Activated naive CD4-positive, alpha-beta T cell treated with anti-CD3 and anti-CD28 coated beads, Interleukin-2, amount 50 U/mL, for 24 hours (primary cell): ENCODE data around the gene OTOA.
"Not testable (repeated sequence)": the region's sequence is repeated elsewhere in the genome, so short reads cannot be mapped to it uniquely, and the experiment has no call there.

Experiments
- H3K27ac Mint-ChIP-seq: one replicate; pipeline ENCODE4 v1.8.0; 2021; ENCODE audit warnings: mild to moderate bottlenecking, mixed read lengths
- H3K27me3 Mint-ChIP-seq: one replicate; pipeline ENCODE4 v1.8.0; 2021; ENCODE audit warnings: mixed read lengths
- H3K36me3 Mint-ChIP-seq: one replicate; pipeline ENCODE4 v1.8.0; 2021; ENCODE audit warnings: mixed read lengths
- H3K4me1 Mint-ChIP-seq: one replicate; pipeline ENCODE4 v1.8.0; 2021; ENCODE audit warnings: mixed read lengths
- H3K4me3 Mint-ChIP-seq: one replicate; pipeline ENCODE4 v1.8.0; 2021; ENCODE audit warnings: mild to moderate bottlenecking, mixed read lengths
- H3K9me3 Mint-ChIP-seq: one replicate; pipeline ENCODE4 v1.8.0; 2021; ENCODE audit warnings: mixed read lengths

OTOA gene

DNA sequence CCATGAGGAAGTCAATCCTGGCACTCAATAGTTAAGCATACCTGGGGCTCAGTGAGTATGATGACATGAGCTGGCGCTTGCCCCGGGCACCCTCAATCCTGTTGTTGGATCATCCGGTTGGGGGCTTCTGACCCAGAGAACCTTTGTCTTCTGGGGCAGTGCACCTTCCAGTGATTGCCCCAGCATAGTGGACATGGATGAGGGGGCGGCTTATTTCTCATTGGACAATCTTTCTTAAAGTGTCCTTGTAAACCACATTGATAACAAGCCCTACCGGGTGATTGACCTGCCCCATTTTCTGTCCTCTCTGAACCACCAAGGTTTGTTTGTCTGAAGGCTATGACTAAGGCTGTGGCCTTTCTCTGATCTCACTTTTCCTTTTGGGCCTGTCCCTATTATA, 29.6 kb upstream of the OTOA start:
- Mint-ChIP-seq H3K9me3 (no peaks in the 10 kb centered on the region), H3K36me3 (peaks cover 8% of the 10 kb centered on the region), H3K27ac (no peak overlapping the region), H3K4me1 (peaks cover 28% of the 10 kb centered on the region), H3K4me3 (no peak overlapping the region), H3K27me3 (no peaks in the 10 kb centered on the region)

DNA sequence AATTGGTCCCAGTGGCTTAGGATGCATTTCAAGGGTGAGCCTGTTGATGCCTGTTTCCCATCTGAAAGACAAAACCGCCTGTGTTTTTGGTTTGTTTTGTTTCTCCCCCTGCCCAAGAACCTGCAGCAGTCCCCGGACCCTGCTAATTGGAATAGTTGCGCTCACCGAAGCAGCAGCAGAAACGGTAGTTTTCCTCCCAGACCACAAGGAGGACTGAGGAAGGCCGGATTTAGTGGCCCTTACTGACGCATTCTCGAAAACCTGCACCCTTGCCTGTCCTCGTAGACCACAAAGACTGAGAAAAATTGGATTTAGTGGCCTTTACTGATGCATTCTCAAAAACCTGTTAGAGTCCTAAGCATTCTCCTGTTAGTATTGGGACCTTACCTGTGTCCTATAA, 28.1 kb upstream of the OTOA start:
- not testable (repeated sequence) for H3K27me3 Mint-ChIP-seq, H3K36me3 Mint-ChIP-seq, H3K27ac Mint-ChIP-seq, H3K4me3 Mint-ChIP-seq, H3K9me3 Mint-ChIP-seq
- peaks cover 31% of the 10 kb centered on the region for H3K4me1 Mint-ChIP-seq

DNA sequence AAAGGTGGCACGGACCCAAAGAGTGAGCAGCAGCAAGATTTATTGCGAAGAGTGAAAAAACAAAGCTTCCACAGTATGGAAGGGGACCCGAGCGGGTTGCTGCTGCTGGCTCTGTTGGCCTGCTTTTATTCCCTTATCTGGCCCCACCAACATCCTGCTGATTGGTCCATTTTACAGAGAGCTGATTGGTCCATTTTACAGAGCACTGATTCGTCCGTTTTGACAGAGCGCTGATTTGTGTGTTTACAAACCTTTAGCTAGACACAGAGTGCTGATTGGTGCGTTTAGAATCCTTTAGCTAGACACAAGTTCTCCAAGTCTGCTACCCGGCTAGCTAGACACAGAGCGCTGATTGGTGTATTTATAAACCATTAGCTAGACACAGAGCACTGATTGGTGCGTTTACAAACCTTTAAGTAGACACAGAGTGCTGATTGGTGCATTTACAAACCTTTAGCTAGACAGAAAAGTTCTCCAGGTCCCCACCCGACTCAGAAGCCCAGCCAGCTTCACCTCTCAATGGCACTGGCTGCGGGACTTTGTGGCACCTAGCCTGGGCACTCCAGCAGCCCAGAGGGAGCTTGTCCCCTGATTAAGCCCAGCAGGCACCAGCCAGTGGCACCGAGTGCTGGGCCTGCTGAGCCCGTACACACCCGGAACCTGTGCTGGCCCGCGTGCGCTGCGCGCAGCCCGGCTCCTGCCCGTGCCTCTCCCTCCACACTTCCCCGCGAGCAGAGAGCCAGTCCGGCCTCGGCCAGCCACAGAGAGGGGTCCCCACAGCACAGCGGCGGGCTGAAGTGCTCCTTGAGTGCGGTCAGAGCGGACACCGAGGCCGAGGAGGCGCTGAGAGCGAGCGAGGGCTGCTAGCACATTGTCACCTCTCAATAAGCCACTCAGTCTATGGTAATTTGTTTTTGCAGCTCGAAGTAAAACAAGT, 26.5 kb upstream of the OTOA start:
- no peak overlapping the region for H3K4me3 Mint-ChIP-seq
- no peaks in the 10 kb centered on the region for H3K9me3 Mint-ChIP-seq
- H3K27ac Mint-ChIP-seq = no peak overlapping the region
- H3K4me1 Mint-ChIP-seq = peaks cover 30% of the 10 kb centered on the region
- H3K36me3 Mint-ChIP-seq = peaks cover 8% of the 10 kb centered on the region
- H3K27me3 Mint-ChIP-seq = no peaks in the 10 kb centered on the region

DNA sequence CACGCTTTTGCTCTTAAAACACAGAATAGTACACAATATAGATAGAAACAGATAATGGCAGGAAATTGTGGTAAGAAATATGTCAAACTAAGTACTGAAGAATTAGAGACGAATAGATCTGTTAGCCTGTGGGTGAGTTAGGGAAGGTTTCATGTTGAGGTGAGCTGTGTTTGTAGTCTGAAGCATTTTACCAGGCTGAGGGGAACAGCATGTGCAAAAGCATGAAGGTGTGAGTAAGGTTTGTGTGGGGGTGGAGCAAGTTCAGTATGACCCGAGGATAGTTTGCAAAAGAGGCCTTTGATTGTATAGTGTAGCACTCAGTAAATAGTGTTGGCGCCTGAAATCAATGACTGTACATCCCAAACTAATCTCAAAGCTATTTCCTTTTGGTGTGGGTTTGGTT, 25.2 kb upstream of the OTOA start:
- peaks cover 30% of the 10 kb centered on the region for H3K4me1 Mint-ChIP-seq
- H3K36me3 Mint-ChIP-seq = peaks cover 8% of the 10 kb centered on the region
- no peaks in the 10 kb centered on the region for H3K27me3 Mint-ChIP-seq
- H3K9me3 Mint-ChIP-seq = no peaks in the 10 kb centered on the region
- no peak overlapping the region for H3K4me3 Mint-ChIP-seq
- H3K27ac Mint-ChIP-seq = peak overlapping the region; percentile 43

DNA sequence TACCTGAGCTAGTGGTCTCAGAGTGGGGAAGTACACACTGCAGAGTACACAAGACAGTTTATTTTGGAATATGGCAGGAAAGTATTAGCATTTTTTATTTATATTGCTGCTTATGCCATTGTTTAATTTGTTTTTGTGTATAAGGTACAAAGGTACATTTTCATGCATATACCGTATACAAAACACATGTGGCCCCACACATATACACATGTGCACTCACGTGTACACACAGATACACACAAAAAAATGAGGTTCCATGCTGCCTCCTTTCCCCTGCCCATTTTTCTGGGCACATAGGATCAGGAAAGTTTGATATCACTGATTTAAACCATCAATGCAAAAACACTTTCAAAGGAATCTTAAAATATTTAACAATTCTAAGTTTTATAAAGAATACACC, 24.3 kb upstream of the OTOA start:
- Mint-ChIP-seq H3K36me3 (peaks cover 8% of the 10 kb centered on the region), H3K9me3 (no peaks in the 10 kb centered on the region), H3K4me1 (peaks cover 37% of the 10 kb centered on the region), H3K27me3 (no peaks in the 10 kb centered on the region), H3K27ac (no peak overlapping the region), H3K4me3 (no peak overlapping the region)

DNA sequence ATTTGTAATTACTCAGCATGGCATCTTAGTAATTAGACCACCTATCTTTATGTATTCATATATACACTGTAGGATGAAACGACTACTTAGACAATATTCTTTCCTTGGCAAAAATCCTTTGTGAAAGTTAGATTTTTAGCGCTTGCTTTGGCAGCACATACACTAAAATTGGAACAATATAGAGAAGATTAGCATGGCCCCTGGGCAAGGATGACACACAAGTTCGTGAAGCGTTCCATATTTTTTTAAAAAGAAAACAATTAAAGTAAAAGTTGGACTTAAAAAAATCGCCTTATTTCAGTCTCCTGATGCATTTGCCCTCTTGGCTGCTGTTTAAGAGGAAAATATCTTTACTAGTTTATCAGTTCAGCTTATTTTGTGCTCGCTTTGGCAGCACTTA, 21.9 kb upstream of the OTOA start:
- no peaks in the 10 kb centered on the region for H3K36me3 Mint-ChIP-seq
- no peaks in the 10 kb centered on the region for H3K27me3 Mint-ChIP-seq
- H3K27ac Mint-ChIP-seq = no peak overlapping the region
- no peaks in the 10 kb centered on the region for H3K9me3 Mint-ChIP-seq
- peaks cover 54% of the 10 kb centered on the region for H3K4me1 Mint-ChIP-seq
- H3K4me3 Mint-ChIP-seq = no peak overlapping the region

DNA sequence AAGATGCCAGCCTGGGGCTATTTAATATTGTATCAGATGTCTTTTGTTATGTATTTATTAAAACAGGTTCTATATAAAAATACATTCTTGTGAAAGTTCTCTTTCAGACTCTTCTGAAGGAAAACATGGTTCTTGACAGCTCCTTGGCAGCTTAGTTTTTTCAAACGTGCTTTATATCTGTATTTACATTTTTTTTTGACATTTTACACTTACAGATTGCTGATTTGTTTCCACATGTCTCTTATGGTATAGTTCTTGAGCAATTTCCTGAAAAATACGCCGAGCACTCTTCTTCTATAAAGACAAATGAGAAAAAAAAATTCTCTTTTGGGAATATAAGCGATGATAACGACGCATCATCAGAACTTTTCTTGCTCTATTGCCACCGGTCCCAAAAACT, 20.9 kb upstream of the OTOA start:
- Mint-ChIP-seq H3K27ac (no peak overlapping the region), H3K9me3 (no peaks in the 10 kb centered on the region)

DNA sequence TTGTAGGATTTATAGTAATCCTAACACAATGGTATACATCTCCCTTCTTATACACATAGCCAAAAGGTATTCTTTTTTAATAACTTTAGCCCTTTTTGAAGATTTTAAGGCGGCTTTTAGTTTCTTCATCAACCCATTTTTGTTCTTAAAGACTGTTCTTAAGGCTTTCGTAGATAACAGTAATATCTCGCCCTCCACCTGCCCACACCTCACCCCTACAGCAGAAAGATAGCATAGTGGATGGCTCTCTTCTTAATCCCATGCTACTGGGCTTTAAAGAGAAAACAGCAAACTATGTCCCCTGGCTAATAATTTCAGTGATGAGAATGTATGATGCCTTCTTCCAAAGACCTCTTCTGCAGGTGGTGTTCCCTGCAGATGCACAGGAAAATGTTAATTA, 20.0 kb upstream of the OTOA start:
- peak overlapping the region; percentile 26 for H3K4me3 Mint-ChIP-seq
- no peaks in the 10 kb centered on the region for H3K9me3 Mint-ChIP-seq
- H3K4me1 Mint-ChIP-seq = peaks cover 58% of the 10 kb centered on the region
- H3K27me3 Mint-ChIP-seq = no peaks in the 10 kb centered on the region
- no peaks in the 10 kb centered on the region for H3K36me3 Mint-ChIP-seq
- peak overlapping the region; percentile 55 for H3K27ac Mint-ChIP-seq

More for the DNA sequence above, 20.9 kb upstream of the OTOA start:
- no peaks in the 10 kb centered on the region for H3K36me3 Mint-ChIP-seq
- H3K4me1 Mint-ChIP-seq = peaks cover 59% of the 10 kb centered on the region
- H3K27me3 Mint-ChIP-seq = no peaks in the 10 kb centered on the region
- no peak overlapping the region for H3K4me3 Mint-ChIP-seq

DNA sequence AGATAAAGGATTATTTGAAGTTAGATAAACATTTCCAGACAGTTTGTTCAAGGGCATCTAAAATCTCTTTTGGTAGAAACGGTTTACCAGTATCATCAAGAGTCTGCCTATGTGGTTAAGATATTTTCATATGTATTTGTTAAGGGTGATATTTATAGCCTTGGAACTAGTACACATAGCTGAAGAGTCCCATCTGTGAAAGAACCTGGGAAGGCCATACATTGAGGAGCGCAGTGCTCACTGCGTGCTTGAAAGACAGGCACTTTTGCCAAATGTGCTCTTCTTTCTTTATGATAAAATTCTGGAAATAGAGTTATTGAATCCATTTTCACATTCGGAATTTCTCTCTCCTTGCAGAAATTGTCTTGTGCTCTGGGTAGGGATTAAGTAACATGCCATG, 19.1 kb upstream of the OTOA start:
- Mint-ChIP-seq H3K4me3 (peak overlapping the region; percentile 86), H3K27ac (peak overlapping the region; percentile 89), H3K27me3 (no peaks in the 10 kb centered on the region), H3K36me3 (no peaks in the 10 kb centered on the region), H3K9me3 (no peaks in the 10 kb centered on the region), H3K4me1 (peaks cover 52% of the 10 kb centered on the region)

DNA sequence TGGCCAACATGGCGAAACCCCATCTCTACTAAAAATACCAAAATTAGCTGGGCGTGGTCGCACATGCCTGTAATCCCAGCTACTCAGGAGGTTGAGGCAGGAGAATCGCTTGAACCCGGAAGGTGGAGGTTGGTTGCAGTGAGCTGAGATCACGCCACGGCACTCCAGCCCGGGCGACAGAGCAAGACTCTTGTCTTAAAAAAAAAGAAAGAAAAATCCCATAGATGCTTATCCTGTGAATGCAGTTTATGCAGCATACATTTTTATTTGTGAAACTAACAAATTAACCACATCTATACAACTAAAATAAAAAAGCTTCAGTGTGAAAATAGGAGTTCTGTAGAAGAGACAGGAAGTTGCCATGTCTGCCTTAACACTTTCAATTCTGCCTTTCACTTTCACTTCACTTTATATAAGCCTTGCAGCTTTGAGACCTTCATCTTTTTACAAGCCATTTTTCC, 18.5 kb upstream of the OTOA start:
- Mint-ChIP-seq H3K36me3 (no peaks in the 10 kb centered on the region), H3K4me1 (peaks cover 52% of the 10 kb centered on the region), H3K27ac (peak overlapping the region; percentile 89)

DNA sequence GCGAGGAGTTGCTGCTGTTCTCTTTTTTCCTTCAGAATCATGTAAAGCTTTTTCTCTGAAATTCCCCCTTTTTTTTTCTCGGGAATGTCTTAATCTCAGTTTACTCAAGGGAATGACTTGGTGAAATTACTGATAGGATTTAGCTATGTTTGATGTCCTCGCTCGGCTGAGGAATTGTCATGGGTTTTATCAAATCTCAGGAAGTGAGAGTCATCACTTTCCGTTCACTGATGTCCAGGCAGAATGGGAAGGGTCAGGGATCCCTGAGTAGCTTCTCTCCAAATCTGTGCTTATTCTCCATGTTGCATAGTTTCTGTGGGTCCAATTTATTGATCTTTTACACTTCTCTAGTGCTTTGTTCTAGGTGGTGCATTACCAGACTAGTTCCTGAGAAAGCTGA, 17.7 kb upstream of the OTOA start:
- Mint-ChIP-seq H3K4me1 (peaks cover 51% of the 10 kb centered on the region), H3K27ac (peak overlapping the region; percentile 89), H3K36me3 (no peaks in the 10 kb centered on the region), H3K4me3 (peak overlapping the region; percentile 86), H3K27me3 (no peaks in the 10 kb centered on the region), H3K9me3 (no peaks in the 10 kb centered on the region)

More for the DNA sequence above, 18.5 kb upstream of the OTOA start:
- peak overlapping the region; percentile 86 for H3K4me3 Mint-ChIP-seq
- H3K27me3 Mint-ChIP-seq = no peaks in the 10 kb centered on the region
- H3K9me3 Mint-ChIP-seq = no peaks in the 10 kb centered on the region

DNA sequence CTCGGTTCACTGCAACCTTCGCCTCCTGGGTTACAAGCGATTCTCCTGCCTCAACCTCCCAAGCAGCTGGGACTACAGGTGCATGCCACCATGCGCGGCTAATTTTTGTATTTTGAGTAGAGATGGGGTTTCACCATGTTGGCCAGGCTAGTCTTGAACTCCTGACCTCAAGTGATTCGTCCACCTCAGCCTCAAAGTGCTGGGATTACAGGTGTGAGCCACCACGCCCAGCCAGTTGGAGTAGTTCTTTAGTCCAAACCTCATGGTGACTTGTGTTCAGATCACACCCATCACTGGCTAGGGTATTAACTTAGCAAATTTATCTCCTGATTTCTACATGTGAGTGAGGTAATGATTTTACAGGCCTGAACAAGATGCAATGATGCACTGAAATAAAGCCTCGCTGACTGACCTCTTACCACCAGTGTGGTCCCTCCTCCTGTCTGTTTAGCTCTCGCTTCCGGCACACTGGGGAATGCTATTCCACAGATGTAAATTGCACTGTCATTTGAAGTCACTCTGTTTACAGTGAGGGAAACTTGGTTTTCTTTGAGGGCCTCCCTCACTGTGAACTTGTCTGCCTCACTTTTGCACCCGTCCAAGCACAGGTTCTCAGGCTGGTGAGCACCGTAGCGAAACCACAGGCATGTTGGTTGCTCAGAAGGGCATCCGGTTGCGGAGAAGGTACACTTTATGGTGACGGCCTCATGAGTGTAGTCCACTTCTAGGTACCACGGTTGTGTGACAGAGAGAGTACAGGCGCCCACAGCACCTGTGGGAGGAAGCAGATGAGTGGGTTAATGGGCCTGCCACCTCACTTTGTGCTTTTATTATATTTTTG, 16.8 kb upstream of the OTOA start:
- Mint-ChIP-seq H3K4me3 (peak overlapping the region; percentile 63), H3K4me1 (peaks cover 57% of the 10 kb centered on the region), H3K36me3 (no peaks in the 10 kb centered on the region), H3K9me3 (no peaks in the 10 kb centered on the region), H3K27ac (peak overlapping the region; percentile 95), H3K27me3 (no peaks in the 10 kb centered on the region)

DNA sequence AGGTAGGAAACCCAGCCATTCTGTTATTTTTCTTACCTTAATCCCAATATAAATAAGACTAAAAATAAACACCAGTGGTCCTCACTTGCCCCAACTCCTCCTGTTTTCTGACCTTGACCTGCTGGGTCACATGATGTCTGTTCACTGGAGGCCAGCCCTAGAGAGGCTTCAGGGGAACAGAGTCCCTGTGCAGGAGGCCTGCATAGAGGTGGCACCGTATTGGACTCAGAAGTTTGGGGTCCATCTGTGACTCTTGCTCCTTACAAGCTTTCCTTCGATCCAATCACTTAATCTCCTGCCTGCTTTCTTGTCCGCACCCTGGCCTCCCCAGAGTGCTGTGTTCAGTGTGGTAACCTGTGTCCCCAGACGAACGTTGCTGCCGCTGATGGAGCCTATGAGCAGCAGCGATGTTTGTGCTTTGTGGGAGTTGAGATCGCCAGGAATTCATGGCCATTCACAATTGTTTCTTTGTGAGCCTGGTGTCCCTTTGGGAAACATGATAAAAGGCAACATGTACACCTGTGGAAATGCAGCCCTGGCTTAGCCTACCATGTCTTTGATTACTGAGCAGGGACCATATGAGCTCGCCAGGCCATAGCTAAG, 16.1 kb upstream of the OTOA start:
- H3K36me3 Mint-ChIP-seq = peaks cover 3% of the 10 kb centered on the region
- H3K27ac Mint-ChIP-seq = peak overlapping the region; percentile 95
- peak overlapping the region; percentile 63 for H3K4me3 Mint-ChIP-seq
- H3K9me3 Mint-ChIP-seq = no peaks in the 10 kb centered on the region
- H3K4me1 Mint-ChIP-seq = peaks cover 62% of the 10 kb centered on the region
- H3K27me3 Mint-ChIP-seq = no peaks in the 10 kb centered on the region

DNA sequence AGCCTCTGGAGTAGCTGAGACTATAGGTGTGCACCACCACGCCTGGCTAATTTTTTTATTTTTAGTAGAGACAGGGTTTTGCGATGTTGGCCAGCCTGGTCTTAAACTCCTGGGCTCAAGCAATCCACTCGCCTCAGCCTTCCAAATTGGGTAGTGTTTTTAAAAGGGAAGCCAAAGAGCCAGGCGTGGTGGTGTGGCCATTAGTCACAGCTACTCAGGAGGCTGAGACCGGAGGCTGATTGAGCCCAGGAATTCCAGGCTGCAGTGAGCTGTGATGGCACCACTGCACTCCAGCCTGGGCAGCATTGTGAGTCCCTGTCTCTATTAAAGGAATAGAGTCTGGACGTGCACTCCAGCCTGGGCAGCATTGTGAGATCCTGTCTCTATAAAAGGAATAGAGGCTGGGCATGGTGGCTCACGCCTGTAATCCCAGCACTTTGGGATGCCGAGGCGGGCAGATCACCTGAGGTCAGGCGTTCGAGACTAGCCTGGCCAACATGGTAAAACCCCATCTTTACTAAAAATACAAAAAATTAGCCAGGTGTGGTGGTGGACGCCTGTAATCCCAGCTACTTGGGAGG, 13.9 kb upstream of the OTOA start:
- H3K9me3 Mint-ChIP-seq, H3K36me3 Mint-ChIP-seq, H3K27me3 Mint-ChIP-seq, H3K4me3 Mint-ChIP-seq, H3K27ac Mint-ChIP-seq: not testable (repeated sequence)
- H3K4me1 Mint-ChIP-seq = peaks cover 51% of the 10 kb centered on the region

DNA sequence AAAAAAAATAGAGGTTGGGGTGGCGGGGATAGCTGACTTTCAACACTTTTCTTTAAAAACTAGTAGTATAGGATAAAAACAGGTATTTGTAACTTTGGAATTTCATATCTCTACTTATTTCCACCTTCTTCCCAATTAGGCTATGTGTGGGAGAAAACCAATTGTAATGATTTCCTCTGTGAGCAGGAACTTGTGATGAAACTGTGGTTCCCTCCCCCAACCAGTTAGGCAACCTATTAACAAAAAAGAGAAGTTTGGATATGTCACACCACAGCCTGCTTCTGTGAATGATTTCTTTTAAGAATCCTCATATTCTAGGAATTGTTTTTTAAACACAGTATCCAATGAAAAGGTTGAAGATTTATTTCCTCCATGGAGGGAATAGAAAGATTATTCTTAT, 13.2 kb upstream of the OTOA start:
- peak overlapping the region; percentile 30 for H3K27ac Mint-ChIP-seq
- H3K27me3 Mint-ChIP-seq = no peaks in the 10 kb centered on the region
- peaks cover 3% of the 10 kb centered on the region for H3K36me3 Mint-ChIP-seq
- peaks cover 45% of the 10 kb centered on the region for H3K4me1 Mint-ChIP-seq
- H3K4me3 Mint-ChIP-seq = no peak overlapping the region
- no peaks in the 10 kb centered on the region for H3K9me3 Mint-ChIP-seq
